OCI-LY7 (cell line): Measurements from ENCODE around the gene PRKN.

ENCODE experiments used
- CTCF ChIP-seq: fragments of 200-600 bp; sonication (generic); conservative IDR thresholded peaks from 2 replicates; pipeline ENCODE4 v1.5.1; 2014; ENCODE audit warnings: mild to moderate bottlenecking, antibody characterized with exemption, low read length, moderate library complexity, mixed read lengths
- EZH2phosphoT487 ChIP-seq: fragments of 200-600 bp; sonication (generic); IDR thresholded peaks from 2 replicates; pipeline ENCODE4 v1.6.1; 2018; ENCODE audit warnings: low read depth, borderline replicate concordance, mild to moderate bottlenecking, mixed run types, antibody characterized with exemption, low read length, moderate library complexity, mixed read lengths

- TF ChIP-seq CTCF = no peak
- no peak for TF ChIP-seq EZH2phosphoT487
These were observed 105.0 kb downstream of the PRKN start for GRCh38 chr6:162622572-162622971.
